EH (cell line): ENCODE results near the gene PIK3C2B.
A peak's percentile ranks its signal among the peaks of the same experiment; 100 is the strongest.

Experiments
- DNase-seq: peaks from one replicate; pipeline ENCODE4 v3.0.0-alpha.2; 2015; ENCODE audit warnings: low read depth

The PIK3C2B gene

DNA sequence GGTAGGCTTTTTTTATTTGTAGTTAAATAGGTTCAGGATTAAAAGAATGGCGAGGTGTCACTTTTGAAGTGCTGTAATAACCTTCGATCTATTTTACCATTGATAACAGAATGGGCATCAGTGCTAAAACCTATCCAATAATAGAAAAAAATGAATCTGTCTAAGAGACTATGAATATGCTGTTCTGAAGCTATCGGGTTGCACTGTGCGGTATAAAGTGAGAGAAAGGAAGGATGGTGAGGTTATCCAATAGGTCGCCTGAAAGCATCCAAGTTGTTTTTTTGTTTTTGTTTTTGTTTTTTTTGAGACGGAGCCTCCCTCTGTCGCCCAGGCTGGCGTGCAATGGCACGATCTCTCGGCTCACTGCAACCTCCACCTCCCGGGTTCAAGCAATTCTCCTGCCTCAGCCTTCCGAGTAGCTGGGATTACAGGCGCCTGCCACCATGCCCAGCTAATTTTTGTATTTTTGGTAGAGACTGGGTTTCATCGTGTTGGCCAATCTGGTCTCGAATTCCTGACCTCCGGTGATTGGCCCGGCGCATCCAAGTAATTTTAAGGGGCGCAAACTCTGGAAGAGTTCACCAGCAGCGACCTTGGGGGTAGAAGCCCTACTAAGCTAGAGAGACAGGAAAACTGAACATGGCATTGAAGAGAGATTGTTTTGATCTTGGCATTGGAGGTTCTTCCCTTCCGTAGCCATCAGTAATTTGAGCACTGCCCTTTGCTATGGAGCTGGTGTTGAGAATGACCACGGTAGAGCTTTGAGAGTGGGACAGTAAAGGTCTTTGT is 12.9 kb upstream of the PIK3C2B start:
- peak; percentile 72 for DNase-seq

DNA sequence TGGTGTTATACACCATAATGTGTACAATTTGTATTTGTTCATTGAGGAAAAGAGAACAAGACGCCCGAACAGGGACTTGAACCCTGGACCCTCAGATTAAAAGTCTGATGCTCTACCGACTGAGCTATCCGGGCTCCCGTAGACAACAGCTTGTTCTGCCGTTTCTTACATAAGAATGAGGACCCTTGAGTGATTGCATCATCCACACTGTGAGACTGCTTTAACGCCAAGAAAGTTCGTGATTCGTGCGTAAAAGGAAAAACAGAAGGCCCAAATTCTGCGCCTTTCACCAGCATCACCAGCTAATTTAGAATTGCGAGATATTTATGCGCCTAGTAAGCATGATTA is 12.3 kb upstream of the PIK3C2B start:
- DNase-seq: peak; percentile 93

DNA sequence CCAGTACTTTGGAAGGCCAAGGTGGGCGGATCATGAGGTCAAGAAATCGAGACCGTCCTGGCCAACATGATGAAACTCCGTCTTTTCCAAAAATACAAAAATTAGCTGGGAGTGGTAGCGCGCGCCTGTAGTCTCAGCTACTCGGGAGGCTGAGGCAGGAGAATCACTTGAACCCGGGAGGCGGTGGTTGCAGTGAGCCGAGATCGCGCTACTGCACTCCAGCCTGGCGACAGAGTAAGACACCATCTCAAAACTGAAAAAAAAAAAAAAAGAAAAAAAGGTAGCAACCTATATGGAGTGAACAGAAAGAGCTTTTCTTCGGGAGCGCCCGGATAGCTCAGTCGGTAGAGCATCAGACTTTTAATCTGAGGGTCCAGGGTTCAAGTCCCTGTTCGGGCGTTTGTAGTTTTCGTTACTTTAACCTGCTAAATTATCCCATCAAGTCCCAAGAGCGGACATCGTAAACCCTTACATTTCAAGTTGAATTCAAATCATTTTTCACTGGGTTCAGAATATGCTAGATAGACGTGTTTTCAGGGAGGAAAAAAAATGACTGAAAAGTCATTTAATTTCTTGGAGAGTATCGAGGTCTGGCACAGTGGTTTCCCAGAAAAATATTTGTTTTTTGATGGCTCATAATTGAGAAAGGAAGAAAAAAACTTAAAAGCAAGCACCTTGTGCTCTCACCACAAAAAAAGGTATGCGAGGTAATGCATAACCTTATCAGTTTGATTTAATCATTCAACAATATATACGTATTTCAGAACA is 11.8 kb upstream of the PIK3C2B start:
- DNase-seq: peak; percentile 95

GRCh38 chr1:204505674-204506200 is 11.1 kb upstream of the PIK3C2B start:
- DNase-seq: no peak

- no peak for DNase-seq
Observed at GRCh38 chr1:204503913-204504519, 9.4 kb upstream of the PIK3C2B start.

- DNase-seq: peak; percentile 76
Observed at GRCh38 chr1:204503122-204503912, 8.7 kb upstream of the PIK3C2B start.

DNA sequence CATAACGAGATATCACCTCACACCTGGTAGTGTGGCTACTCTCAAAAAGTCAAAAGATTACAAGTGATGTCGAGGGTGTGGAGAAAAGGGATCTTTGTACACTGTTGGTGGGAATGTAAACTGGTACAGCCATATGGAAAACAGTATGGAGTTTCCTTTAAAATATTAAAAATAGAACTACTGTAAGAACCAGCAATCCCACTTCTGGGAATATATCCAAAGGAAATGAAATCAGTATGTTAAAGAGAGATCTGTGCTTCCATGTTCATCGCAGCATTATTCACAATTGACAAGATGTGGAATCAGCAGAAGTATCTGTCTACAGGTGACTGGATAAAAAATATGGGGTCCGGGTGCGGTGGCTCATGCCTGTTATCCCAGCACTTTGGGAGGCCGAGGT is 7.6 kb upstream of the PIK3C2B start:
- DNase-seq: no peak

GRCh38 chr1:204499511-204500468 is 5.2 kb upstream of the PIK3C2B start:
- no peak for DNase-seq

DNA sequence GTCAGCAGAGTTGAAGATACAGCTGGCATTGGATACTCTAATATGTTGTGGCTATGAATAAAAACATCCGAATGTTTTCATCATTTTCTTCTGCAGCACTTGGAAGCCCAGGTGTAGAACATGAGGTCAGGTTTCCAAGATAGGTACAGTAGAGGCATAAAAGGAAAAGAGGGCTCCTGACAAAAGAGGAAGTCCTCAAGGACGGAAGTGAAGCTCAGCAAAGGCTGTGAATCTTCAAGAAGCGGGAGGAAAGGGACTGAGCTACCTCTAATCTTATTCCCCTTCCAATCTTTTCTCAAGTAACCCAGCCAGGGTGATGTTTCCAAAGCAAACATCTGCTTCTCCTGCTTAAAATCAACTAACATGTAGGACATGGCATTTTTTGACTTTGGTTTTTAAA is 4.4 kb upstream of the PIK3C2B start:
- no peak for DNase-seq

DNA sequence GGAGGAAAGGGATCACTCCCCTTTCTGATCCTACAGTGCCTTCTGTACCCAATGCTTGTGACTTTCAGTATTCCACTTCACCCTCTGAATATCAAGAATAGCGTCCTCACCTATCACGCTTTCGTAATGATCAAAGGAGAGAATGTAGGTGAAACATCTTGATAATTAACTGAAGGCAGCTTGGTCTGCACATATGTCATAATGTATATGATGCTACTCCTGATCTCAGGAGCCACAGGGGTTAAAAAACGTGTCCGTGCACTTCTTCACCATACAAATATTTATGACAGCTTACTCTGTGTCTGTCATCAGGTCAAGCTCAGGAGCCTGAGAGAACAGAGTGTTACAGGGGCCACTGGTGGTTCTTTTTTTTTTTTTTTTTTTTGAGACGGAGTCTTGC is 1.2 kb upstream of the PIK3C2B start:
- DNase-seq: no peak

DNA sequence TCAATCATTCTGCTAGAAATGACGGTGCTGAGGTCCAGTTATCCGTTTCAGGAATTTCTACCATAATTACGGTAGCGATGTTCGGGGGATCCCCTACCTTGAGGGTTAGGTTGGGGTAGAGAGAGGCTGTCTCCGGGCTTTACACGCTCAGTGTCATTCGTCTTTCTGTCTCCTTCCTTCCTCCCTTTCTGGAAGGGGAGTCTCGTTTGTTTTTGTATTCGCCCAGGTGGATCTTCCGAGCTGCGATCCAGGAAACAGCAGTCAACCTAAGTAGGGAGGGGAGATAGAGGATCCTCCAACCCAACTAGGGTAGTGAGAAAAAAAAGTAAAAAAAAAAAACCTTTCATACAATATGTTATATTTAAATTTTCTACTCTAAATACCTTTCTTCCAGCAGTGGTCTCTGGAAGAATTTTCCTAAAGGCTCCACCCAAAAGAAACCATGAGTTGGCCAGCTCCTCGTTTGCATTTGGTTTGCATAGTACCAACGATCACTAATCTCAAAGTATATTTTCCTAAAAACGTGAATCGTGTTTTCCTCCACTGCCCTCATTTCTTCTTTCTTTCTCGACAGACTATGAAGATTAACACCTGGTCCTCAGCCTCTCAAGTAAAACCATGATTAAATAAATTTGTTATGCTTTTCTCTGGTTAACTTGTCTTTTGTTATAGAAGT is 611 bp upstream of the PIK3C2B start:
- no peak for DNase-seq

- peak; percentile 66 for DNase-seq
Observed at GRCh38 chr1:204493984-204494280, 673 bp downstream of the PIK3C2B start.

DNA sequence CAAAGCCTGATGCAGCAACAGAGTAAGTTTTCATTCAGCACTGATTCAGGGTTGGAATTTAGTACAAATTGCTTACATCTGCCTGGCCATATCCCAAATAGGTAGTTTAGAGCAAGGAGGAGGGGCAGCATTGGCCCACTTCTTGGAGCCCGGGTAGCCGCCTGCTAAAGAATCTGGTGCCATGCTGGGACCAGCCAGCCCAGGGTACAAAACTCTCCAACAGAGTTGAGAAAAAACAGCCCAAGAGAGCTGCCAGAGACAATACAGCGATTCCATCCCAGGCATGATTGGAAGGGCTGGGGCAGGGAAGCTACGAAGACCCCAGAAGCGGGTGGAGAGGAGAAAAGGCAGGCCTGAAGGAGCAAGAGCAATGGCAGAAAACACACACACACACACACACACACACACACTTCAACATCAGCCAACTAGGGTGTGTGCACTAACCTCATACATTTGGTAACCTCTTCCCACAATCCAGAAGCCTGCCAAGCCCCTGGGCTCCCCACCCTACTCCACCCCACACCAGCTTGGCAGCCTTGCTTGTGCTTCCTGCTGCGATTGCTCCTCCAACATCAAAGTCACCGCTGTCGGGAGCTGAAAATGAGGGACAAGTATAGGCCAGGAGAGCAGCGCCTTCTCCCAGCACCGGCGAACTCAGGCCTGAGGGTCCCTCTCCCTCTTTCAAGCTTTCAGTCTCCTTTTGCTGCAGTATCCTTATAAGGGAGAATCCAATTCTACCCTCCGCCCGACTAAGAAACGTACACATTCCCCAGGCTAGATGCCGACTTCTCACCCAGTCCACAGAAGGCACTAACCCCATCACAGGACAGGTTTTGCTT is 1.2 kb downstream of the PIK3C2B start:
- peak; percentile 54 for DNase-seq

DNA sequence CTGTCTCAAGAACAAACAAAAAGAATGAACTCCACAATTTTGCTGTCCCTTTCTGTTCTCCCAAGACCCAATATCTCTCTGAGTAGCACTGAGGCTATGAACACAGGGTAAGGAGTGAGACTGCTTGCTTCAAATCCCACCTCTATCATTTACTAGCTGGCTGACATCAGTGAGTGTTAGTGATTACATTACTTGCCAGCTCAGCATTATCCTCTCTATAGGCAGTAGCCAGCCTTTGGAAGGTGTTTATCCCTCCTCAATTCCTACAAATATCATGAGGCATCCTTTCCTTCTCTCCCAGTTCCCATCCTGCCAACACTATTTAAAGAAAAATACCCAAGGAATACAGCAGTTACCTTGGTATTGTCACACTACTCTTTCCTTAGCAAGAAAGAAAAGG is 3.0 kb downstream of the PIK3C2B start:
- DNase-seq: no peak

GRCh38 chr1:204487256-204487615 is 7.4 kb downstream of the PIK3C2B start:
- DNase-seq: no peak

- DNase-seq: peak; percentile 31
Observed at GRCh38 chr1:204486513-204487255, 7.9 kb downstream of the PIK3C2B start.

DNA sequence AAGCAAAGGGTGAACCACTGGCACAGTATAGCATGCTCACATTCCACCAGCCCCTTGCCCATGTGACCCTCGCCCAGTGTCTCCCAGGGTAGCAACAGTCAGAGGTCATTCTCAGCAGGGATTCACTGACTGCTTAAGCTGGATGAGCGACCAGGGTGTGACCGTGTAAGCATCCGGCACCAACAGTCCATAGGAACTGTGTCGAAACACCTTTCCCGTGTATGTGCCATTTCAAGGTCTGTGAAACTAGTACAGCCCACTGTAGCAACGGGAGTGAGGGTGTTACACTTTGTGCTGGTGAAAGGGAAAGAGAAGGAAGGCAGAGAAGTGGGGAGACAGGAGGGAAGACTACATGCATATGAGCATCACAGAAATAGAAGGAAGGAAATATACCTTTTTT is 10.8 kb downstream of the PIK3C2B start:
- no peak for DNase-seq

DNA sequence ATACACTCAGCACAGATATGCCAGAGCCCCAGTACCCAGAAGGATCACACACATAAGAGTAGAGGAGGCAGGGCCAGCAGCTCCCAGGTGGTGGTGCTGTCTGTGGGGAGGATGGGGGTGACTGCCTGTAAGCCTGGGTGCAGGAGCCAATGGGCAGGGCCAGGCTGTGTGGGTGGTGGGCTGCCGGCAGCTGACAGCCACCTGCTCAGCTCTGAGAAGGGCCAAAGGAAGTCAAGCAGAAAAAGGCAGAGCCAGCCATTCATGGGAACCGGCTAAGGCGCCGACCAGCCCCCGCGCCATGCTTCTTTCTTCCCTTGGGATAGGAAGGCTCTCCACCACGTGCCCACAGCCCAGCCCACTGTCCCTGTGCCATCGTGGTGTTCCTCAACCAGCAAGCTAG is 14.1 kb downstream of the PIK3C2B start:
- DNase-seq: no peak
